LNCaP clone FGC (cell line): Measurements from ENCODE around the gene IGF1R.

Source experiments
- DNase-seq: peaks from one replicate; pipeline ENCODE4 v3.0.0-alpha.2; 2011; ENCODE audit warnings: low read depth
- H3K4me3 ChIP-seq: 2 replicates; pipeline ENCODE4 v1.5.1; 2011; ENCODE audit warnings: mild to moderate bottlenecking, low read depth, low read length, control low read depth
- CTCF ChIP-seq: IDR thresholded peaks from 2 replicates; pipeline ENCODE4 v1.5.1; 2012; ENCODE audit warnings: mild to moderate bottlenecking; ENCODE audit not compliant: control insufficient read depth, insufficient read depth; ENCODE audit errors: extremely low read depth

Gene IGF1R

GRCh38 chr15:98663606-98664005, 15.3 kb downstream of the IGF1R start:
- no peak overlapping the region for H3K4me3 ChIP-seq
- TF ChIP-seq CTCF, result no peak
- DNase-seq, result no peak

- no peak for DNase-seq
- no peak for TF ChIP-seq CTCF
- H3K4me3 ChIP-seq, result no peak overlapping the region
These were observed 18.1 kb downstream of the IGF1R start for GRCh38 chr15:98666441-98666840.

GRCh38 chr15:98666841-98667240, 18.5 kb downstream of the IGF1R start:
- no peak for DNase-seq
- no peak overlapping the region for H3K4me3 ChIP-seq
- TF ChIP-seq CTCF, result no peak

GRCh38 chr15:98667521-98668179, 19.3 kb downstream of the IGF1R start:
- no peak for DNase-seq
- H3K4me3 ChIP-seq, result no peak overlapping the region

GRCh38 chr15:98668566-98669308, 20.4 kb downstream of the IGF1R start:
- DNase-seq, result no peak
- H3K4me3 ChIP-seq, result no peak overlapping the region
- no peak for TF ChIP-seq CTCF

More at GRCh38 chr15:98667521-98668179, 19.3 kb downstream of the IGF1R start:
- TF ChIP-seq CTCF, result no peak

- DNase-seq, result no peak
- TF ChIP-seq CTCF, result no peak
- H3K4me3 ChIP-seq, result no peak overlapping the region
These were observed 21.3 kb downstream of the IGF1R start for GRCh38 chr15:98669638-98670037.
